ENCODE data around the gene ENOX1.

DNA sequence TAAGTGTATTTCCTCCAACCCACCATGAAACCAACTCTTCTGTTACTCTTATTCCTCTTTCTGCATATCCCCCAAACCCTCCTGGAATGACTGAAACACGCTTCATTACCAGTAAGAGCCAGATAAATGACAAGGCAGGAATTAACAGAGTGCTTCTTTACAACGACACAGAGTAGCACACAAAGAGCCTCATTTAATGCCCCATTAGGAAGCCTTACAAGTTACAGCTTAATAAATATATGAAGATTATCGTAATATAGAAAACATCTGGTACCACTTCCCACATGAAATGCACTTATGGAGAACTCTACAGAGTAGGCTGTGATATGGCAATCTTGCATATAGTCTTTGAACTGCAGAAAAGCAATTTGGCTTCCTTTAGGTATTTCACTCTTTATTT is 116.8 kb downstream of the ENOX1 start:
- TF ChIP-seq, protein P1, sequence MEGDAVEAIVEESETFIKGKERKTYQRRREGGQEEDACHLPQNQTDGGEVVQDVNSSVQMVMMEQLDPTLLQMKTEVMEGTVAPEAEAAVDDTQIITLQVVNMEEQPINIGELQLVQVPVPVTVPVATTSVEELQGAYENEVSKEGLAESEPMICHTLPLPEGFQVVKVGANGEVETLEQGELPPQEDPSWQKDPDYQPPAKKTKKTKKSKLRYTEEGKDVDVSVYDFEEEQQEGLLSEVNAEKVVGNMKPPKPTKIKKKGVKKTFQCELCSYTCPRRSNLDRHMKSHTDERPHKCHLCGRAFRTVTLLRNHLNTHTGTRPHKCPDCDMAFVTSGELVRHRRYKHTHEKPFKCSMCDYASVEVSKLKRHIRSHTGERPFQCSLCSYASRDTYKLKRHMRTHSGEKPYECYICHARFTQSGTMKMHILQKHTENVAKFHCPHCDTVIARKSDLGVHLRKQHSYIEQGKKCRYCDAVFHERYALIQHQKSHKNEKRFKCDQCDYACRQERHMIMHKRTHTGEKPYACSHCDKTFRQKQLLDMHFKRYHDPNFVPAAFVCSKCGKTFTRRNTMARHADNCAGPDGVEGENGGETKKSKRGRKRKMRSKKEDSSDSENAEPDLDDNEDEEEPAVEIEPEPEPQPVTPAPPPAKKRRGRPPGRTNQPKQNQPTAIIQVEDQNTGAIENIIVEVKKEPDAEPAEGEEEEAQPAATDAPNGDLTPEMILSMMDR (IDR thresholded peaks at IDR 0.05): no peak
- TF ChIP-seq EP300 (IDR thresholded peaks at IDR 0.05): no peak
- no peak for TF ChIP-seq POLR2A (IDR thresholded peaks at IDR 0.05)
